ENCODE data around the gene SLC25A26.
"Not testable (repeated sequence)": the region's sequence is repeated elsewhere in the genome, so short reads cannot be mapped to it uniquely, and the experiment has no call there.

SLC25A26 gene, protein sequence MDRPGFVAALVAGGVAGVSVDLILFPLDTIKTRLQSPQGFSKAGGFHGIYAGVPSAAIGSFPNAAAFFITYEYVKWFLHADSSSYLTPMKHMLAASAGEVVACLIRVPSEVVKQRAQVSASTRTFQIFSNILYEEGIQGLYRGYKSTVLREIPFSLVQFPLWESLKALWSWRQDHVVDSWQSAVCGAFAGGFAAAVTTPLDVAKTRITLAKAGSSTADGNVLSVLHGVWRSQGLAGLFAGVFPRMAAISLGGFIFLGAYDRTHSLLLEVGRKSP

DNA sequence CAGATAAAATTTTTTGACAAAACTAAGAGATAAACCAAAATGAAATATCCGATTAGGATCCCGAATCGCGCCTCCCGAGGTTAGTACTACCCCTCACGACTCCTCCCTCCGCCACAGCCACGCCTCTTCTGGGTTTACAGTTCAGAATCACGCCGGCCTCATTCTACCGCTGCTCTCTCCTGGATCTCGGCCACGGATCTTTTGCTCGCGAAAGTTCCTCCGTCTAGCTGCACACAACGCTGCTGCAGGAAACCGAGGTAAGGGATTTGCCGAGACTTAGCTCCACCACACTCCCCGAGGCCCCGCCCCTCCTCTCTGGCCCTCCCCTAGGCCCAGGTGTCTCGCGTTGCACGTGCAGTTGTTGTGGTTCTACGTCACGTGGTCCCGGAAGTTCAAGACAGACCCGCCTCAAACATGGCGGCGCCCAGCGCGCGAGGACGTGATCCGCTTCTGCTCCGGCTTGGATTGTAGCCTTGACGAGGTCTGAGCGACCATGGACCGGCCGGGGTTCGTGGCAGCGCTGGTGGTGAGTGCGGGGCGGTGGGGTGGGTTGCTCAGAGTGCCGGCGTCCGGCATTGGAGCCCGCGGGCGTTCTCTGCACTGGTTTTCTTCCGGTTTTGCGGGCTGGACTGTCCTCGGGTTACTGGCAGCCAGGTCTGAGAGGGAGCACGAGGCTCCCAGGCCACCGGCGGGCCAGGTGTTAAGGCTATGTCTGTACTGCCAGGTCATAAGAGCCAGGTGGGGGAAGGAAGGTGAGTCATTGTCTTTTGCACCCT, at the start of gene SLC25A26:
TSS of gene SLC25A26 (plus strand) at position 400 of the 776 bp plus-strand sequence. CDS start at position 494, 94 bp downstream.
- DNase-seq, result peak; percentile 51

DNA sequence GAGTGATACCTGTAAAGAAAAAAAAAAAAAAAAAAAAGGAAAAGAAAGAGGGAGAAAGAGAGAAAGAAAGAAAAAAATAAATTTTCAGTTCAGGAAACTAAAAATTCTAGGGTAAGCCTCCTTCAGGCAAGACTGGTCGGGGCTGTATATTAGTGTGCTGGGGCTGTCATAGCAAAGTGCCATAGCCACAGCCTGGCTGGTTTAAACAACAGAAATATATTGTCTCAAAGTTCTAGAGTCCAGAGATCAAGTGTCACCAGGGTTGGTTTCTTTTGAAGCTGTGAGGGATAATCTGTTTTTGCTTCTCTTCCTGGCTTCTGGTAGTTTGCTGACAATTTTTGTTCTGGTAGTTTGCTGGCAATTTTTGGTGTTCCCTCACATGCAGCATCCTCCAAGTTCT, 48.4 kb upstream of the SLC25A26 start:
- no peak for DNase-seq

DNA sequence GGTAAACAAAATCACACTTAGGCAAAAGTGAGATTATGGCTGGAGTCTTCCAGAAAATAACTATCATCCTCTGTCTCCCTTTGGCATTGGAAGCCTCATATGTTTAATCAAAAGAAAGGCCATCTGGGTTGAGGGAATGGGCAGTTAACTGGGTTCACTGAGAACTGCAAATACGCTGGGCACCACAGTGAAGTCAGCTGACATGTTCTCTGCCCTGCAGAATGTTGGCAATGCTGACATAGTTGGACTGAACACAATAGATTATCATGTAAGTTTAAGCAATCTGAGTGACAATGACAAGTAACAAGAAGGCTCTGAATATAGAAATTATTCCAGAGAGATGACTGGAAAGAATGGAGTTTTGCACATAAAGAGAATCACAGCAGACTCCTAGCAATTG, 43.8 kb upstream of the SLC25A26 start:
- DNase-seq, result no peak

DNA sequence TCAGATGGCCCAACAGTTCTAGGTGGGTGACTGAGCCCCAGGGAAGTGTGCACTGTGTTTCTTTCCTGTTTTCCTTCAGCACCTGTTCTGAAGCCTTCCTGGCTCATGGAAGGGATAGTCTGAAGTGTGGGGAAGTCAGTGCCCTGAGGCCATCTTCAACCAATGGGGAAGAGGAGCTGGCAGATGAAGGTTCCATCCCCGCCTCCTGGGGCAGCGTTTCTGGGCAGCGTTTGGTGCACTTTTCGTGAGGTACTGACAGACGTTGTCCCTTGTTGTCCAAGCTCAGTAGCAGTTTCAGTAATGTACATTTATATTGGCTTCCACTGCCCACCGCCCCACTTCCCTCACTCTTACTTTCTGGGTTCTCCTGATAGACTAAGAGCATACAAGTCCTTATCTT, 42.6 kb upstream of the SLC25A26 start:
- DNase-seq, result no peak

DNA sequence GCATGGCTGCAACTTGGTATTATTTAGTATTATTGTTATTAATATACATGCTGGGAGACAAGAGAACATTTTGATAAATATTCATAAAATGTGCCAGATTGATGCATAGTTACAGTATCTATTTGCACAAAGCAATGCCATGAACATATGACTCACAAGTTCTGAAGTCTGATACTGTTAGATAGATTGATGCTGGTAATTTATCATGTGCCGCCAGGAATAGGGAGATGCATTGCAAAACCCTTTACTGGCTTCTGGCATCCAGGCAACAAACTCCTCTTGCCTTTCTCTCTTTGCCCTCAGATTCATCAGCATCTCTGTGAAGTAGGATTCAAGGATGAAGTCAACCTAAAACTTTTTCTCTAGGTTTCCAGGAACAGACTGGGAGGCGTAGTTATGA, 41.0 kb upstream of the SLC25A26 start:
- DNase-seq, result no peak

DNA sequence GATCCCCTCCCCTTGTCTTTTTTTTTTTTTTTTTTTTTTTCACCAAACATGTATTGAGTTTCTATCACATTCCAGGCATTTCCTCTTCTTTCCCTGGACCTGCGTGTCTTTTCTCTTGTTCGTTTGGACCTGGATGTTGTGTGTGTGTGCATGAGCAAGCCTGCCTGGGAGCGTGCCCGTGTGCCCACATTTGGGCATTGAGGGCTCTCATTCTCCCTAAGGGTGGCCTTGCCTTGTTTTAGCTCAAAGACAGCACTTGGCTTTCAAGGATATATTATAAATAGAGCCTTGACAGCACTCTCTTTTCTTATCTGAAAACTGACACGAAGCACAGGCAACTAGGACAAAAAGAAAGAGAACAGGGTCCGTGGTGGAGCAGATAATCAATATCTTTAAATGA, 39.0 kb upstream of the SLC25A26 start:
- DNase-seq, result no peak

DNA sequence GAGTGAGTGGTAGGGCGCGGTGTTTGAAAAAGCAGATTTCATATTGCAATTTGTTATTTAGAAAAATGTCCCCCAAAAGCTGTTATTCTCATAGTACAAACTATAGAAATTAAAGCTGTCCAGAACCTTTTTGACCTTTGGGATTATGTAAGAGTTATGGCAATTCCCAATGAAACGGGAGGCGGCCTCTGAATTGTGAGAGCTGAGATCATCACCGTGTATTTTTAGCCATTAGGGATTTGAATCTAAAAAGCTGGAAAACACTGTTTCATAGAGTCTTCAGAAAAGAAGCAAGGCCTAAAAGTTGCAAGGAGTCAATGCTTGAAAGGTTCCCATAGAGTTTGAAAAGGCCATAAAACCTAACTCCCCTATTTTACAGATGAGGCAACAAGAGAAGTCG, 38.6 kb upstream of the SLC25A26 start:
- no peak for DNase-seq

DNA sequence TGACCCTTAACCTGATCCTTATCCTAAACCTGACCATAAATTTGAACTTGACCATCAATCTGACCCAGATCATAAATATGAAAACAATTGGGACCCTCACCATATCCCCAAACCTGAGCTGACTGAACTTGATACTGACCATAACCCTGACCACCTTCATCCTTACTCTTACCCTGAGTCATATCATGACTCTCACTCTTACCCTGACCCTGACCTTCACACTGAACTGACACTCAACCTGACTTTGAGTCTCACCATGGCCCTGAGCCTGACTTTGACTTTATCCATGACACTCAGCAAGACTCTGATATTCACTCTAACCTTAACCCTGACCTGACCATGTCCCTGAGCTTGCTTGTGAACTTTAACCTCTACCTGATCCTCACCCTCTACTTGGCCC, 34.3 kb upstream of the SLC25A26 start:
- no peak for DNase-seq

DNA sequence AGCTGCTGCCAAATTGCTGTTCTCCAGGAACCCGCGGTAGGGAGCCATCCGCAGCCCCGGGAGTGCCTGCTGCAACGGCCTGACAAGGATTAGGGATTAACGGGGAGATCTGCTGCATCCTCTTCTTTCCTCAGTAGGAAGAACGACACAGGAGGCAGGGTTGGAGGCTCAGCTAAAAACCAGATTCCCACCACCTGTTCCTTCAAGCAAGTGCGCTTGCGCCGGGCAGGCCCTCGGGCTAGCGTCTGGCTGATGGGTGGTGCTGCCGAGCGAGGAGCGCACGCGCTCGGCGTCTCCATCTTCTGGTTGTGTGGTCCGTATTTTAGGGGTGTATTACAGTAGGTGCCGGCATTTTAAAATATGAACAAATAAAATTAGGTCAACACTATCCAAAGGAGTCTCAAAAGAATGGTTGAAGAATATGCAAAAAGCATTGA, 25.4 kb upstream of the SLC25A26 start:
- DNase-seq, result no peak

DNA sequence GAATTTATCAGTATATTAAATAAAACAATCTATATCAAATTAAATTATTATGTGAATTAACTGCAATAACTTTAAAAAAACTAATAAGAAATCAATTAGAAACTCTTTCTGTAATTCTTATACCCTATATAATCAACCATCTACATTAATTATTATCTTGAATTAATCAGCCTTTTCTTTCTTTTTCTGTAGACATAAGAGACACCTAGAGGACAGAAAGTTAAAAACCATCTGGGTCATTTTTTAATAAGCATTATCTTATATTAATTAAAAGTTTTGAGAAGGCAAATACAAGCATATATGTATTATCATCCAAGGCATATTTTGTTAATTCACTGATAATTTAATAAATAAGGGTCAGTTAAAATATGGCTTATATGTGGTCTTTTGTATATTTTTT, 24.2 kb upstream of the SLC25A26 start:
- no peak for DNase-seq

DNA sequence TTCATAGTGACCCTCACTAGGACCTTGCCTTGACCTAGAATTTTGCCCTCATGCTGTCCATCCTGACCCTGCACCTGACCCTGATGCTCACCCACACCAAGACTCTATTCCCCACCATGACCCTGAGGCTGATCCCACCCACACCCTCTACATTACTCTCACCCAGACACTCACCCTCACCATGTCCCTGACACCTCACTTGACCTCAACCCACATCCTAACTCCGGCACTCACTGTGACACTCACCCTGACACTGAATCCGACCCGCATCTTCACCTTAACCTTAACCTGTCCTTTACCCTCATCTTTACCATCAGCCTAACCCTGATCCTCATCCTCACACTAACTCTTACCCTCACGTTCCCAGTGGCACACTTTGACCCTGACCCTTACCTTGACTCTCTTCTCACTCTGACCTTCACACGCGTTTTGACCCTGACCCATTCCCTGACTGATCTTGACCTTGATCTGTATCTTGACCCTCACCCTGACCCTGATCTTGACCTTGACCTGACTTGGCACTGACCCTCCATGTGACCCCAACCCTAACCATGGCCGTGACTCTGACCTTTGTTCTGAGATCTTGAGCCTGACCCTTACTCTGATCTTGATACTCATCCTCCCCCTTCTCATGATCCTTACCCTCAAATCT, 22.2 kb upstream of the SLC25A26 start:
- DNase-seq, result no peak

DNA sequence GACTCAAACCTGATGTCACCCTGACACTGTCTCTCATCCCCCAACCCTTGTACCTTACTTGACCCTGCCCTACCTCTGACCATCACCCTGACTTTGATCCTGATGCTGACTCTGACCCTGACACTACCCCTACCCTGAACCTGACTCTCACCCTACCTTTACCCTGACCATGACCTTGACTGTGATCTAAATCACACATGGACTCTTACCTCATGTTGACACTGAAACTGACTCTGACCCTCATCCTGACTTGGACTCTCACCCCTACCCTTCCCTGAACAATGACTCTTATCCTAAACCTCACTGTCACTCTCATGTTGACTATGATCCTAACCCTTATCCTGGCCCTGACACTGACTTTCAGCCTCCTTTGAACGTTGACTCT, 21.7 kb upstream of the SLC25A26 start:
- no peak for DNase-seq

DNA sequence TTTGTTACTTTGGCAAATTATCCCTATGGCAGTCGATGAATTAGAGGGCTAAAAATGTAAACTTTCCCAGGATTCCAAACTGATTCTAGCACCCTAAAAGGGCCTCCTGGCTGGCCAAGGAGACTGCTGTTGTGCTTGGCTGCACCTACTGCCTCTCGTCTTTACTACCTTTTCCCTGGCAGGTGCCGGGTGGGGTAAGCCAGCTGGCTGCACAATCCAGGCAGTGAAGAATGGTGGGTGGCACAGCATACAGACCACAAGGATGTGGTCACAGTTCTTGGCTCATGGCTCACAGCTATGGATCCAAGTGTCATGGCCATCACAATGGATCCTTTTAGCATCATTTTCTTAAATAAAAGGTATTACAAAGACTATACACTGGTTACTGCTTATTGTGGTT, 20.7 kb upstream of the SLC25A26 start:
- no peak for DNase-seq

DNA sequence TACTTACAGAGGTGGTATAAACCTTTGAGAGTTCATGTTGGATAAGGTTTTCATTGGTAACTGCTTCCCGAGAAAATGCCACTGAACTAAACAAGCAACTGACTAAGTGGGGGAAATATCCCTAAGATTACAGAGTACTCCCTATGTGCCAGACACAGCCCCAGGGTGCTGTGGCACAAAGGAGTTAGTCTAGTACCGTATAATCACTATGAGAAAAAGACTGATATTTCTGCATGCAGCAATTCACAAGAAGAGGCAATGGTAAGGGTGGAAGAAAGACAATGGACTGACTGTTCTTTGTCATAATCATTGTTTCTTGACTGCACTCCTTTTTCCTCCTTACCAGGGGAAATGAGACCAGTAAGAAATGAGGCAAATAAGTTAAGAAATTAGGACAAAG, 20.0 kb upstream of the SLC25A26 start:
- no peak for DNase-seq

DNA sequence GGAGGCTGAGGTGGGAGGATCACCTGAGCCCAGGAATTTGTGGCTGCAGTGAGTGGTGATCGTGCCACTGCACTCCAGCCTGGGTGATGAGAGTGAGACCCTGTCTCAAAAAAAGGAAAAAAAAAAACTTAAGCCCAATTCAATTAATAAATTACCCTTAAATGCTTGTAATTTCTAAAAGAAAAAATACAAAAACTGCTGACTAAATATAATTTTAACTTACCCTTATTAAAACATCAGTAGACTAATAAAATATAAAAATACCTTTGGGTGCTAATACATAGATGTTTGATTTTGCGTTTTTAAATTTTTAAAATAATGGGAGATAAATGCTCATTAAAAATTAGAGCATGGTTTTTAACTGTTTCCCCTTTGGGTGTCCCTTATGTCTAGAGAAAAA, 17.5 kb upstream of the SLC25A26 start:
- no peak for DNase-seq

DNA sequence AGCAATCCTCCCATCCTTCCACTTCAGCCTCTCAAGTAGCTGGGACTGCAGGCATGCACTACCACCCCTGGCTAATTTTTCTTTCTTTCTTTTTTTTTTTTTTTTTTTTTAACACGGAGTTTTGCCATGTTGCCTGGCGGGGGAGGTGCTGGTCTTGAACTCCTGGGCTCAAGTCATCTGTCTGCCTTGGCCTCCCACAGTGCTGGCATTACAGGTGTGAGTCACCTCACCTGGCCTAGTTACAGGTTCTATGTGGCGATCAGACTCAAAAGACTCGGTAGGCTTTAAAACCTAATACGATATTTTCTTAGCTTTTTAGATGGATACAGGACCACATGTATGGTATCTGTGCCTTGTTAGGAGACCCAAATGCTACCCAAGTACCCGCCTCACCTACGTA, 14.0 kb upstream of the SLC25A26 start:
- DNase-seq, result no peak

DNA sequence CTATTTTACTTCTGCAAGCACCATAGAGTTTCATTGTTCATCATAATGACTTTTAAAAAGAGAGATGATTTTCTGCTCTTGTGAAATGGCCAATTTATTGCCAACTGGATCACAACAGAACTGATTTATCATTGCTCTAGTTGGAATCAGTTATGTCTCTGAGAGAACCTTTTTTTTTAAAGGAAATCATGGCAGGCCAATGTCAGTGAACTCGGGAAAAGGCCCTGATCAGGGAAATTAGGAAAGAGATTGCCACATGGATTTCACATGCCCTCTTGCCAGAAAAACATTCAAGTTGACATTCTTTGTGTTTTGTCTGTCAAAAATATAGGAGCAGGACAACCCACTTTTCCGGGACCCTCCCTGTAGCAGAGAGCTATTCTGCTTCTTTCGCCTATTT, 12.6 kb upstream of the SLC25A26 start:
- DNase-seq, result no peak

DNA sequence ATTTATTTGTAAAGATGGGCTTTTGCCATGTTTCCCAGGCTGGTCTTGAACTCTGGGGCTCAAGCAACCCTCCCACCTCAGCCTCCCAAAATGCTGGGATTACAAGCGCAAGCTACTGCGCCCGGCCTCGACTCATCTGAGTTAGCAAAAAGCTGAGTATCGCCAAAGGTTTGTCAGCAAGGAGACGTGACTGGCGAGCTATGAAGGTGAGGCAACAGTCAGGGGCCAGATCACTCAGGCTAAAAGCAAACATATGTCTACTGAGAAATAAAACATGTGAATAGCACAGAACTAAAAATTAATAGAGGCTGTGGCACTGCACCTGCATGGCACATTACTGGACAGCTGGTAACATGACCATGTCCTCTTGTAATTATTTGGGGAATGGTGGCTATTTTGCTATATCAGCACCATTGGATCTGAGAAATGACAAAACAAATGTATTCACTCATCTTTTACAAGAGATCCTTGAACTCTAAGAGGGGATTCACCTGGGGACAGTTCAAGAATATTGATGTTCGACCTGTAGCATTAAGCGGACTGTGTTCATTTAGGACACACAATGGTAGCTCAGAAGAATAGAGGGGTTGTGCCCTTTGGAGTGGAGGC, 10.0 kb upstream of the SLC25A26 start:
- no peak for DNase-seq

DNA sequence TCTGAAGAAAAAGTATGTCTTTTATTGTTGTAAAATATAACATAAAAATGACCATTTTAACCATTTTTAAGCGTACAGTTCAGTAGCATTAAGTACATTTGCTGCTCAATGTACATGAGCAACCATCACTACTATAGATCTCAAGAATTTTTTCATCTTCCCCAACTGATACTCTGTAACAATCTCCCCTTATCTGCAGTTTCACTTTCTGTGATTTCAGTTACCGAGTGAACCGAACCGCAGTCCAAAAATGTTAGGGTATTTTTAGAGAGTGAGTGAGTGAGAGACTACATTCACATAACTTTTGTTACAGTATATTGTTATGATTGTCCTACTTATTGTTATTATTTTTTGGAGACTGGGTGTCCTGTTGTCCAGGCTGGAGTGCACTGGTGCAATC, 9.0 kb upstream of the SLC25A26 start:
- no peak for DNase-seq

DNA sequence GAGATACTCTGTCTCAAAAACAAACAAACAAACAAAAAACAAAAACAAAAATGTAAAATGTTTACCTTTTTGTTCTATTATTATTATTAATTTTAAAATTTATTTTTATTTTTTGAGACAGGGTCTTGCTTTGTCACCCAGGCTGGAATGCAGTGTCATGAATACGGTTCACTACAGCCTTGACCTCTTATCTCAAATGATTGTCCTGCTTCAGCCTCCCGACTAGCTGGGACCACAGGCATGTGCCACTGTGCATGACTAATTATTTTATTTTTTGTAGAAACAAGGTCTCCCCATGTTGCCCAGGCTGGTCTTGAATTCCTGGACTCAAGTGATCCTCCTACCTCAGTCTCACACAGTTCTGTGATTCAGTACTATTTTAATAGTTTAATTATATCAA, 5.7 kb upstream of the SLC25A26 start:
- no peak for DNase-seq

DNA sequence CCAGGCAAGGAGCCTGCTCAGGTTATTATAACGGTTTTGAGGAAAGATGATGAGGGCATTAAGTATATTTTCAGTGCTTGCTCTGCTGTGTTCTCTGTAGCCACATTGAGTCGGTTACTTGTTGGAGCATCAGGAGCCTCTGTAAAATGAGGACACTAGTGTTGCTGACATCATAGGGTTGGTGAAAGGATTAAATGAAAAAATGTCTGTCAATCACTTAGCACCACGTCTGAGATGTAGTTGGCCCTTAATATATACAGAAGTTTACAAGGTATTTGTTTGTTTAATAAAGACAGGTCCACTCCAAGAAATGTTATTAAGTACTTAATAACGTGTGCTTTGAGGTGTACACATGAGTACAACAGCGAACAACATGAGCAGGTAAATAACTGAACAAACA, 735 bp upstream of the SLC25A26 start:
- DNase-seq, result no peak

DNA sequence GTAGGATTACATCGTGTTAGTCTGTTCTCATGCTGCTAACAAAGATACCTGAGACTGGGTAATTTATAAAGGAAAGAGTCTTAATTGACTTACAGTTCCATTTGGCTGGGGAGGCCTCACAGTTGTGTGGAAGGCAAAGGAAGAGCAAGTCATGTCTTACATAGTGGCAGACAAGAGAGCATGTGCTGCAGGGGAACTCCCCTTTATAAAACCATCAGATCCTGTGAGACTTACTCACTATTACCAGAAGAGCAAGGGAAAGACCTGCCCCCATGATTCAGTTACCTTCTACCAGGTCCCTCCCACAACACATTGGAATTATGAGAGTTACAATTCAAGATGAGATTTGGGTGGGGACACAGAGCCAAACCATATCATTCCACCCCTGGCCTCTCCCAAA, 3.4 kb downstream of the SLC25A26 start:
- no peak for DNase-seq

DNA sequence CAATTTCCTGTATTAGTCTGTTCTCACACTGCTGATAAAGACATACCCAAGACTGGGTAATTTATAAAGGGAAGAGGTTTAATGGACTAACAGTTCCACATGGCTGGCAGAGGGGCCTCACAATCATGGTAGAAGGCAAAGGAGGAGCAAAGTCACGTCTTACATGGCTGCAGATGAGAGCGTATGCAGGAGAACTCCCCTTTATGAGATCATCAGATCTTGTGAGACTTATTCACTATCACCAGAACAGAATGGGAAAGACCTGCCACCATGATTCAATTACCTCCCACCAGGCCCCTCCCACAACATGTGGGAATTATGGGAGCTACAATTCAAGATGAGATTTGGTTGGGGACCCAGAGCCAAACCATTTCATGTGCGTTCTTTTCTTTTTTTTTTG, 5.3 kb downstream of the SLC25A26 start:
- DNase-seq, result not testable (repeated sequence)

DNA sequence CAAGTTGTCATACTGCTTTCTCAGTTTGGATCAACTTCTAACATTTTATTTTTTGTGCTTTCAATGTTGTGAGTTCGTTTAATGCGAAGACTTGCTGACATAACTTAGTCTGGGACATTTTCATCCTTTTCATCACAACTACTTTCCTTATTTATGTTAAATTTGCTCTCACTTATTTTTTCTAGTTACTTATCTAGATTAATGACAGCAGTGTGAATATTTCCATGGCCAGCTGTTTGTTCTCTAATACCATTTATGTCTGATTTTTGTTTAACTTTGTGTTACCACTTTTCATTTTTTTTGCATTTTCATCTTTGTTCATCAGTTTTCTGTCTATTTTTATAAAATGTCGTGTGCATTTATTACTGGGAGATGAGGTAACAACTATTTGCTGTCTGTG, 6.2 kb downstream of the SLC25A26 start:
- no peak for DNase-seq
